HepG2 (cell line): Measurements from ENCODE around the gene STYXL1. TPM values are rescaled to one million over a fixed set of nuclear protein-coding genes. Genes with fewer than 3 reads are reported as not detected.

Experiments
- AGO1 ChIP-seq: fragments of 200-400 bp; formaldehyde crosslinking; IDR thresholded peaks from 2 replicates; pipeline ENCODE4 v1.6.1; 2017; ENCODE audit warnings: mild to moderate bottlenecking, low read depth, low read length, moderate library complexity; ENCODE audit not compliant: poor library complexity, severe bottlenecking
- ARID2 ChIP-seq: sonication (generic); formaldehyde crosslinking; IDR thresholded peaks from 2 replicates; pipeline ENCODE4 v1.8.1; 2022; ENCODE audit warnings: mild to moderate bottlenecking, missing genetic modification reagents, borderline replicate concordance
- GATA4 ChIP-seq: sonication (generic); IDR thresholded peaks from 2 replicates; pipeline ENCODE4 v1.6.1; 2016; ENCODE audit warnings: antibody characterized with exemption, low read depth, borderline replicate concordance
- GATAD2A ChIP-seq: IDR thresholded peaks from 2 replicates; pipeline ENCODE4 v1.6.1; 2016
- JDP2 ChIP-seq: sonication (generic); formaldehyde crosslinking; IDR thresholded peaks from 2 replicates; pipeline ENCODE4 v1.8.1; 2022; ENCODE audit warnings: missing genetic modification reagents, borderline replicate concordance
- KDM5B ChIP-seq: sonication (generic); formaldehyde crosslinking; IDR thresholded peaks from 2 replicates; pipeline ENCODE4 v1.4.0; 2020; ENCODE audit warnings: missing genetic modification reagents, mild to moderate bottlenecking, borderline replicate concordance
- RFX1 ChIP-seq: fragments of 450-650 bp; IDR thresholded peaks from 2 replicates; pipeline ENCODE4 v1.6.1; 2017
- RFX3 ChIP-seq: IDR thresholded peaks from 2 replicates; pipeline ENCODE4 v1.6.1; 2016; ENCODE audit warnings: missing biosample characterization, missing genetic modification reagents
- SAFB2 ChIP-seq: sonication (generic); formaldehyde crosslinking; IDR thresholded peaks from 2 replicates; pipeline ENCODE4 v1.5.1; 2020; ENCODE audit warnings: missing genetic modification reagents, low read depth, mild to moderate bottlenecking, borderline replicate concordance
- SMC3 ChIP-seq: IDR thresholded peaks from 2 replicates; pipeline ENCODE4 v1.6.1; 2011; ENCODE audit warnings: low read length, improper control_type of control experiment
- SP5 ChIP-seq: IDR thresholded peaks from 2 replicates; pipeline ENCODE4 v1.6.1; 2016; ENCODE audit warnings: low read depth, borderline replicate concordance
- TOE1 ChIP-seq: sonication (generic); formaldehyde crosslinking; IDR thresholded peaks from 2 replicates; pipeline ENCODE4 v1.4.0; 2020; ENCODE audit warnings: mild to moderate bottlenecking, missing genetic modification reagents
- ZBTB3 ChIP-seq: sonication (generic); formaldehyde crosslinking; IDR thresholded peaks from 2 replicates; pipeline ENCODE4 v1.4.0; 2020; ENCODE audit warnings: low read depth, mild to moderate bottlenecking, moderate library complexity, missing genetic modification reagents, borderline replicate concordance
- ZFP36 ChIP-seq: fragments of 150-350 bp; IDR thresholded peaks from 2 replicates; pipeline ENCODE4 v1.6.1; 2018; ENCODE audit warnings: borderline replicate concordance, low read length, low read depth; ENCODE audit not compliant: partially characterized antibody
- ZIK1 ChIP-seq: sonication (generic); formaldehyde crosslinking; IDR thresholded peaks from 2 replicates; pipeline ENCODE4 v1.5.0; 2020; ENCODE audit warnings: mild to moderate bottlenecking, low read depth, missing genetic modification reagents, borderline replicate concordance
- ZNF12 ChIP-seq: sonication (generic); formaldehyde crosslinking; IDR thresholded peaks from 2 replicates; pipeline ENCODE4 v1.5.0; 2020; ENCODE audit warnings: missing genetic modification reagents
- ZNF570 ChIP-seq: sonication (generic); formaldehyde crosslinking; IDR thresholded peaks from 2 replicates; pipeline ENCODE4 v1.4.0; 2020; ENCODE audit warnings: mild to moderate bottlenecking, missing genetic modification reagents, borderline replicate concordance
- ZNF772 ChIP-seq: sonication (generic); formaldehyde crosslinking; IDR thresholded peaks from 2 replicates; pipeline ENCODE4 v1.5.0; 2020; ENCODE audit warnings: mild to moderate bottlenecking, missing genetic modification reagents
- ZNF773 ChIP-seq: sonication (generic); formaldehyde crosslinking; IDR thresholded peaks from 2 replicates; pipeline ENCODE4 v1.4.0; 2020; ENCODE audit warnings: missing genetic modification reagents, borderline replicate concordance
- ZNF777 ChIP-seq: sonication (generic); formaldehyde crosslinking; IDR thresholded peaks from 2 replicates; pipeline ENCODE4 v1.4.0; 2020; ENCODE audit warnings: missing genetic modification reagents
- polyA plus RNA-seq, 8 experiments: library from polyadenylated mRNA; depleted of rRNA in 3 of 8; stranded (reverse) in 7 of 8; unstranded in 1 of 8; fragments of >200 nt; fragmentation: Illumina TruSeq in 4 of 8; extraction: Trizol in 4 of 8; gene quantifications; 2 replicates each; pipeline versions ENCODE4 v1.2.1 to v1.2.3, GENCODE V29; 2011 to 2016; ENCODE audit warnings: low read depth in 4 of 8, missing spikeins in 1 of 8, mixed read lengths in 1 of 8; ENCODE audit not compliant: insufficient read depth in 1 of 8
- total RNA-seq, 5 experiments: library from RNA; depleted of rRNA; stranded (reverse); fragments of >200 nt; fragmentation: Illumina TruSeq; extraction: Trizol; gene quantifications; 2 replicates each; pipeline ENCODE4 v1.2.3, GENCODE V29; 2016; ENCODE audit warnings: low read depth in 1 of 5
- TF ChIP-seq, protein P1 (sequence below): sonication (generic); formaldehyde crosslinking; IDR thresholded peaks from 2 replicates; pipeline ENCODE4 v1.5.1; 2020; ENCODE audit warnings: mild to moderate bottlenecking, missing genetic modification reagents, moderate library complexity
- TF ChIP-seq, protein P2 (sequence below): sonication (generic); formaldehyde crosslinking; IDR thresholded peaks from 2 replicates; pipeline ENCODE4 v1.5.0; 2020; ENCODE audit warnings: missing genetic modification reagents
- TF ChIP-seq, protein P3 (sequence below): sonication (generic); formaldehyde crosslinking; IDR thresholded peaks from 2 replicates; pipeline ENCODE4 v1.4.0; 2020; ENCODE audit warnings: missing genetic modification reagents

The STYXL1 gene
- total and polyA plus RNA-seq, 2 of the 13 experiments (the other 11 are each of a cell fraction or from before 2014, with no cell fraction given): 23.9 to 38.3 TPM

DNA sequence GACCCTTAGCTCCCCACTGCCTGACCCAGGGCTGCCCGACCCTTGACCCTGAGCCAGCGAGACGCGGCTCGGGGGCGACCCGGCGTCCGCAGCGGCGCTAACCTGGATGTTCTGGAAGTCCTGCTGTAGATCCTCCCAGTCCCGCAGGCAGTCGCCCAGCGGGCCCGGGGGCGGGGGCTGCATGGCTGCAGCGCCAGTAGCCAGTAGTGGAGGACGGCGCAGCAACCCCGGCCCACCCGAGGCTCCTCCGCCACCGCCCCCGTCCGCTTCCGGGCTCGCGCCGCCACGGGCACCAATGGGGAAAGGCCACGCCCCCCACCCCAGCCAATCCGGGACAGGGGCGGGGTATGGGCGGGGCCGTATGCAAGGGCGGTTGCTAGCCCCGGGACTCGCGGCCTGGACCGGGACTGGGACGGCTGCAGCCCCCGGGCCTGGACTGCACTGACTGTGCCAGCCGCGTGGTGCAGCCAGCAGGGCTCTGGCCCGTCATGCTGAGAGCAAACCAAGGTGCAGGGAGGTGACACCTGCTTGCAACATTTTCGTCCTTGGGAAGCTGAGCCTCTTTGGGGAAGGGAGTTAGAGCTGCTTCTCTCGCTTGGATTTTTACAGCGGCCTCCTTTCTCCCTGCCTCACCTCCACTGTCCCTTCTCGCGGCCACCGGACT is 53.3 kb downstream of the STYXL1 start, which contains the start of gene TMEM120A (continued):
- TF ChIP-seq KDM5B (CRISPR knock-in tag): peak; percentile 46; the same call in 1 of the 2 replicates
- no peak for TF ChIP-seq RFX3 (CRISPR knock-in tag)
- TF ChIP-seq ZFP36: no peak
- TF ChIP-seq RFX1: no peak
- TF ChIP-seq, protein P1, sequence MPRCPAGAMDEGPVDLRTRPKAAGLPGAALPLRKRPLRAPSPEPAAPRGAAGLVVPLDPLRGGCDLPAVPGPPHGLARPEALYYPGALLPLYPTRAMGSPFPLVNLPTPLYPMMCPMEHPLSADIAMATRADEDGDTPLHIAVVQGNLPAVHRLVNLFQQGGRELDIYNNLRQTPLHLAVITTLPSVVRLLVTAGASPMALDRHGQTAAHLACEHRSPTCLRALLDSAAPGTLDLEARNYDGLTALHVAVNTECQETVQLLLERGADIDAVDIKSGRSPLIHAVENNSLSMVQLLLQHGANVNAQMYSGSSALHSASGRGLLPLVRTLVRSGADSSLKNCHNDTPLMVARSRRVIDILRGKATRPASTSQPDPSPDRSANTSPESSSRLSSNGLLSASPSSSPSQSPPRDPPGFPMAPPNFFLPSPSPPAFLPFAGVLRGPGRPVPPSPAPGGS: no peak
- no peak for TF ChIP-seq ZNF773 (CRISPR knock-in tag)
- TF ChIP-seq SMC3: no peak
- TF ChIP-seq, protein P2, sequence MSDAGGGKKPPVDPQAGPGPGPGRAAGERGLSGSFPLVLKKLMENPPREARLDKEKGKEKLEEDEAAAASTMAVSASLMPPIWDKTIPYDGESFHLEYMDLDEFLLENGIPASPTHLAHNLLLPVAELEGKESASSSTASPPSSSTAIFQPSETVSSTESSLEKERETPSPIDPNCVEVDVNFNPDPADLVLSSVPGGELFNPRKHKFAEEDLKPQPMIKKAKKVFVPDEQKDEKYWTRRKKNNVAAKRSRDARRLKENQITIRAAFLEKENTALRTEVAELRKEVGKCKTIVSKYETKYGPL (CRISPR knock-in tag): no peak
- no peak for TF ChIP-seq ZNF570 (CRISPR knock-in tag)
- TF ChIP-seq SAFB2 (CRISPR knock-in tag): 0 out of 2 replicates have a peak, but pooled peaks have one; percentile 25
- no peak for TF ChIP-seq ZNF777 (CRISPR knock-in tag)
- TF ChIP-seq JDP2 (CRISPR knock-in tag): no peak
- no peak for TF ChIP-seq ZIK1
- TF ChIP-seq GATA4: no peak
- TF ChIP-seq GATAD2A (CRISPR knock-in tag): peak; percentile 3; the same call in 1 of the 2 replicates
- TF ChIP-seq ZNF12: 0 out of 2 replicates have a peak, but pooled peaks have one; percentile 14
- no peak for TF ChIP-seq ZBTB3 (CRISPR knock-in tag)
- peak; percentile 68 for TF ChIP-seq SP5 (CRISPR knock-in tag)
- no peak for TF ChIP-seq ARID2 (CRISPR knock-in tag)
- no peak; the same call in 1 of the 2 replicates for TF ChIP-seq ZNF772 (CRISPR knock-in tag)
- peak; percentile 87 for TF ChIP-seq AGO1
- TF ChIP-seq TOE1: no peak; the same call in 1 of the 2 replicates
- TF ChIP-seq, protein P3, sequence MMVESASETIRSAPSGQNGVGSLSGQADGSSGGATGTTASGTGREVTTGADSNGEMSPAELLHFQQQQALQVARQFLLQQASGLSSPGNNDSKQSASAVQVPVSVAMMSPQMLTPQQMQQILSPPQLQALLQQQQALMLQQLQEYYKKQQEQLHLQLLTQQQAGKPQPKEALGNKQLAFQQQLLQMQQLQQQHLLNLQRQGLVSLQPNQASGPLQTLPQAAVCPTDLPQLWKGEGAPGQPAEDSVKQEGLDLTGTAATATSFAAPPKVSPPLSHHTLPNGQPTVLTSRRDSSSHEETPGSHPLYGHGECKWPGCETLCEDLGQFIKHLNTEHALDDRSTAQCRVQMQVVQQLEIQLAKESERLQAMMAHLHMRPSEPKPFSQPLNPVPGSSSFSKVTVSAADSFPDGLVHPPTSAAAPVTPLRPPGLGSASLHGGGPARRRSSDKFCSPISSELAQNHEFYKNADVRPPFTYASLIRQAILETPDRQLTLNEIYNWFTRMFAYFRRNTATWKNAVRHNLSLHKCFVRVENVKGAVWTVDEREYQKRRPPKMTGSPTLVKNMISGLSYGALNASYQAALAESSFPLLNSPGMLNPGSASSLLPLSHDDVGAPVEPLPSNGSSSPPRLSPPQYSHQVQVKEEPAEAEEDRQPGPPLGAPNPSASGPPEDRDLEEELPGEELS (CRISPR knock-in tag): peak; percentile 31; the same call in 1 of the 2 replicates
